Naive thymus-derived CD4-positive, alpha-beta T cell (primary cell): ENCODE results near the gene LETM1. TPM values are rescaled to one million over a fixed set of nuclear protein-coding genes. Genes with fewer than 3 reads are reported as not detected.

Experiments
- ATAC-seq: fragments of 150-1000 bp; cut with Tn5 transposase; 2 replicates; pipeline ENCODE4 v1.10.0; 2021; ENCODE audit warnings: mild to moderate bottlenecking, moderate library complexity
- CTCF ChIA-PET: fragments of 350-600 bp; sonication (Branson Sonifier 250); formaldehyde crosslinking; loops from one replicate; lab custom pipeline; 2021; ENCODE audit warnings: antibody characterized with exemption; lab: Charles Lee
- POLR2A ChIA-PET: fragments of 350-600 bp; sonication (Branson Sonifier 250); formaldehyde crosslinking; loops from one replicate; lab custom pipeline; 2021; ENCODE audit warnings: antibody characterized with exemption, inconsistent platforms; lab: Charles Lee
- DNase-seq, 9 donors: peaks; one replicate each; pipeline versions ENCODE4 v3.0.0 to v3.0.0-alpha.2; 2020 to 2022; ENCODE audit warnings: mixed read lengths in 1 of 9
- H3K27ac ChIP-seq: one replicate; pipeline ENCODE4 v1.7.0; 2013; ENCODE audit warnings: mild to moderate bottlenecking, low read depth, low read length, moderate library complexity
- H3K27me3 ChIP-seq, 2 donors: one replicate each; pipeline ENCODE4 v1.7.0; 2013; ENCODE audit warnings: low read length in 2 of 2, mild to moderate bottlenecking in 2 of 2, moderate library complexity in 2 of 2; ENCODE audit not compliant: control insufficient read depth in 2 of 2, insufficient read depth in 2 of 2
- H3K36me3 ChIP-seq, 3 experiments: 1 replicate in 2 of 3; 2 replicates in 1 of 3; pipeline ENCODE4 v1.7.0; 2013; ENCODE audit warnings: low read length in 3 of 3, mild to moderate bottlenecking in 3 of 3, moderate library complexity in 1 of 3; ENCODE audit not compliant: insufficient read depth in 3 of 3, control insufficient read depth in 2 of 3
- H3K4me1 ChIP-seq, 2 donors: one replicate each; pipeline ENCODE4 v1.7.0; 2013; ENCODE audit warnings: low read length in 2 of 2, mild to moderate bottlenecking in 2 of 2, moderate library complexity in 1 of 2; ENCODE audit not compliant: control insufficient read depth in 2 of 2, insufficient read depth in 2 of 2
- H3K4me3 ChIP-seq: 2 replicates; pipeline ENCODE4 v1.7.0; 2013; ENCODE audit warnings: mild to moderate bottlenecking, low read length
- H3K9me3 ChIP-seq, 3 experiments: 1 replicate in 2 of 3; 2 replicates in 1 of 3; pipeline ENCODE4 v1.7.0; 2013; ENCODE audit warnings: low read length in 3 of 3; ENCODE audit not compliant: control insufficient read depth in 2 of 3
- H3K27ac Mint-ChIP-seq, 9 donors: one replicate each; pipeline ENCODE4 v1.8.0; 2020 to 2022; ENCODE audit warnings: mixed read lengths in 9 of 9, mild to moderate bottlenecking in 8 of 9, moderate library complexity in 5 of 9, inconsistent platforms in 2 of 9
- H3K27me3 Mint-ChIP-seq, 5 donors: one replicate each; pipeline ENCODE4 v1.8.0; 2021 to 2022; ENCODE audit warnings: mixed read lengths in 5 of 5, mild to moderate bottlenecking in 1 of 5
- H3K36me3 Mint-ChIP-seq, 5 donors: one replicate each; pipeline ENCODE4 v1.8.0; 2020 to 2022; ENCODE audit warnings: mixed read lengths in 5 of 5, mild to moderate bottlenecking in 3 of 5, inconsistent platforms in 1 of 5
- H3K4me1 Mint-ChIP-seq, 7 donors: one replicate each; pipeline ENCODE4 v1.8.0; 2020 to 2022; ENCODE audit warnings: mixed read lengths in 7 of 7, mild to moderate bottlenecking in 3 of 7, inconsistent platforms in 1 of 7
- H3K4me3 Mint-ChIP-seq, 10 donors: one replicate each; pipeline ENCODE4 v1.8.0; 2020 to 2022; ENCODE audit warnings: mild to moderate bottlenecking in 10 of 10, mixed read lengths in 10 of 10, moderate library complexity in 6 of 10, inconsistent platforms in 2 of 10
- H3K9me3 Mint-ChIP-seq, 11 donors: one replicate each; pipeline ENCODE4 v1.8.0; 2020 to 2022; ENCODE audit warnings: mixed read lengths in 11 of 11, mild to moderate bottlenecking in 4 of 11, inconsistent platforms in 1 of 11, moderate library complexity in 1 of 11
- intact Hi-C, 2 donors: fragments of 100-400 bp; cut with micrococcal nuclease; formaldehyde crosslinking; loops; one replicate each; pipeline ENCODE4 v1.15.1; 2023
- polyA plus RNA-seq, 2 donors: library from polyadenylated mRNA; unstranded; fragments of 300-500 nt; fragmentation: Illumina TruSeq; gene quantifications; one replicate each; pipeline ENCODE4 v1.2.3, GENCODE V29; 2021
- total RNA-seq, 6 experiments: library from RNA in 5 of 6; stranded (reverse) in 5 of 6; gene quantifications; 1 replicate in 5 of 6; 2 replicates in 1 of 6; pipeline ENCODE4 v1.2.3 and lab custom pipeline; 2021 to 2026

Gene LETM1
- total and polyA plus RNA-seq, 7 experiments from 2014 or later, result 7.7 to 56.4 (median 35.4) TPM

- H3K9me3 ChIP-seq, result no peaks in the 10 kb centered on the region
- CTCF ChIA-PET, result interaction anchor here (3.6 kb wide), 1 partner anchor 117 kb away, joined by 9 read pairs; no protein-coding TSS in a partner anchor
- no peaks in the 10 kb centered on the region for H3K27me3 Mint-ChIP-seq
- intact Hi-C loops, result loop anchor here (1.0 kb wide), 3 partner anchors 62 to 117 kb away; no protein-coding TSS in a partner anchor
- H3K4me3 ChIP-seq, result no peak overlapping the region
- H3K9me3 Mint-ChIP-seq, result no peaks in the 10 kb centered on the region
- POLR2A ChIA-PET, result no interaction called here
- peaks cover 0 to 31% (median 6%) of the 10 kb centered on the region in 3 experiments for H3K36me3 ChIP-seq
- H3K27ac ChIP-seq, result no peak overlapping the region
- ATAC-seq (no peak), DNase-seq (no peak)
- H3K4me3 Mint-ChIP-seq, result no peak overlapping the region
- H3K27me3 ChIP-seq, result no peaks in the 10 kb centered on the region
- no peak overlapping the region for H3K27ac Mint-ChIP-seq
- H3K4me1 Mint-ChIP-seq, result peaks cover 0 to 2% (median 0%) of the 10 kb centered on the region in 7 donors
- H3K4me1 ChIP-seq, result no peaks in the 10 kb centered on the region
- peaks cover 0 to 18% (median 2%) of the 10 kb centered on the region in 5 donors for H3K36me3 Mint-ChIP-seq
These were observed 45.2 kb downstream of the LETM1 start for GRCh38 chr4:1810765-1811164.

GRCh38 chr4:1809754-1810502 lies 46.0 kb downstream of the LETM1 start:
- POLR2A ChIA-PET, result no interaction called here

GRCh38 chr4:1808851-1809753 lies 46.9 kb downstream of the LETM1 start:
- CTCF ChIA-PET, result interaction anchor here (1.5 to 3.6 kb wide), 3 partner anchors 64 to 115 kb away, joined by 5 to 11 read pairs (median 9); no protein-coding TSS in a partner anchor
- Histone ChIP-seq H3K4me1 (no peaks in the 10 kb centered on the region), H3K4me3 (no peak overlapping the region), H3K27me3 (no peaks in the 10 kb centered on the region), H3K27ac (no peak overlapping the region), H3K36me3 (peaks cover 0 to 14% (median 0%) of the 10 kb centered on the region in 3 experiments), H3K9me3 (no peaks in the 10 kb centered on the region)
- DNase-seq (no peak), ATAC-seq (no peak)
- Mint-ChIP-seq H3K4me1 (peaks cover 0 to 2% (median 0%) of the 10 kb centered on the region in 7 donors), H3K27ac (no peak overlapping the region), H3K27me3 (no peaks in the 10 kb centered on the region), H3K4me3 (no peak overlapping the region), H3K36me3 (peaks cover 0 to 11% (median 1%) of the 10 kb centered on the region in 5 donors), H3K9me3 (no peaks in the 10 kb centered on the region)
- intact Hi-C loops, result no loop called here
- POLR2A ChIA-PET, result no interaction called here

More at GRCh38 chr4:1809754-1810502, 46.0 kb downstream of the LETM1 start:
- CTCF ChIA-PET, result interaction anchor here (0.7 to 3.6 kb wide), 4 partner anchors 65 to 116 kb away, joined by 3 to 11 read pairs (median 7); no protein-coding TSS in a partner anchor
- no peak overlapping the region for H3K4me3 ChIP-seq
- Mint-ChIP-seq H3K36me3 (peaks cover 0 to 16% (median 2%) of the 10 kb centered on the region in 5 donors), H3K9me3 (no peaks in the 10 kb centered on the region), H3K27ac (no peak overlapping the region), H3K4me1 (peaks cover 0 to 2% (median 0%) of the 10 kb centered on the region in 7 donors), H3K4me3 (no peak overlapping the region), H3K27me3 (no peaks in the 10 kb centered on the region)
- no peaks in the 10 kb centered on the region for H3K9me3 ChIP-seq
- peak; percentile 74 for ATAC-seq
- H3K27ac ChIP-seq, result no peak overlapping the region
- intact Hi-C loops, result loop anchor here (1.0 kb wide), 3 partner anchors 62 to 117 kb away; no protein-coding TSS in a partner anchor
- no peaks in the 10 kb centered on the region for H3K4me1 ChIP-seq
- DNase-seq, result peak; percentile 30 to 79 (median 61)
- peaks cover 0 to 22% (median 0%) of the 10 kb centered on the region in 3 experiments for H3K36me3 ChIP-seq
- H3K27me3 ChIP-seq, result no peaks in the 10 kb centered on the region

- Mint-ChIP-seq H3K27ac (no peak overlapping the region), H3K9me3 (no peaks in the 10 kb centered on the region), H3K4me1 (peaks cover 0 to 2% (median 0%) of the 10 kb centered on the region in 7 donors), H3K4me3 (no peak overlapping the region), H3K36me3 (peaks cover 0 to 5% (median 0%) of the 10 kb centered on the region in 5 donors), H3K27me3 (no peaks in the 10 kb centered on the region)
- peaks cover 0 to 7% (median 0%) of the 10 kb centered on the region in 3 experiments for H3K36me3 ChIP-seq
- no peak overlapping the region for H3K27ac ChIP-seq
- intact Hi-C loops, result no loop called here
- no peaks in the 10 kb centered on the region for H3K9me3 ChIP-seq
- ChIA-PET POLR2A (no interaction called here), CTCF (interaction anchor here (0.7 to 3.6 kb wide), 4 partner anchors 31 to 115 kb away, joined by 3 to 11 read pairs (median 7); no protein-coding TSS in a partner anchor)
- DNase-seq (no peak), ATAC-seq (no peak)
- H3K27me3 ChIP-seq, result no peaks in the 10 kb centered on the region
- H3K4me3 ChIP-seq, result no peak overlapping the region
- no peaks in the 10 kb centered on the region for H3K4me1 ChIP-seq
These were observed 47.6 kb downstream of the LETM1 start for GRCh38 chr4:1808396-1808795.

- Mint-ChIP-seq H3K4me1 (peaks cover 0 to 2% (median 0%) of the 10 kb centered on the region in 7 donors), H3K27me3 (no peaks in the 10 kb centered on the region), H3K36me3 (peaks cover 0 to 2% (median 0%) of the 10 kb centered on the region in 5 donors), H3K4me3 (no peak overlapping the region), H3K27ac (no peak overlapping the region), H3K9me3 (no peaks in the 10 kb centered on the region)
- intact Hi-C loops, result no loop called here
- ChIA-PET CTCF (interaction anchor here (2.9 kb wide), 1 partner anchor 93 kb away, joined by 11 read pairs; no protein-coding TSS in a partner anchor), POLR2A (no interaction called here)
- DNase-seq (no peak), ATAC-seq (no peak)
- H3K27me3 ChIP-seq, result no peaks in the 10 kb centered on the region
- H3K4me1 ChIP-seq, result no peaks in the 10 kb centered on the region
- no peaks in the 10 kb centered on the region for H3K9me3 ChIP-seq
- H3K36me3 ChIP-seq, result peaks cover 0 to under 1% (median 0%) of the 10 kb centered on the region in 3 experiments
- no peak overlapping the region for H3K4me3 ChIP-seq
- no peak overlapping the region for H3K27ac ChIP-seq
These were observed 48.6 kb downstream of the LETM1 start for GRCh38 chr4:1807332-1807777.
